Measurements from ENCODE around the gene MLN. TPM values are rescaled to one million over a fixed set of nuclear protein-coding genes. Genes with fewer than 3 reads are reported as not detected.

The MLN gene
- total RNA-seq, 4 donors from 2014 or later, result not detected

DNA sequence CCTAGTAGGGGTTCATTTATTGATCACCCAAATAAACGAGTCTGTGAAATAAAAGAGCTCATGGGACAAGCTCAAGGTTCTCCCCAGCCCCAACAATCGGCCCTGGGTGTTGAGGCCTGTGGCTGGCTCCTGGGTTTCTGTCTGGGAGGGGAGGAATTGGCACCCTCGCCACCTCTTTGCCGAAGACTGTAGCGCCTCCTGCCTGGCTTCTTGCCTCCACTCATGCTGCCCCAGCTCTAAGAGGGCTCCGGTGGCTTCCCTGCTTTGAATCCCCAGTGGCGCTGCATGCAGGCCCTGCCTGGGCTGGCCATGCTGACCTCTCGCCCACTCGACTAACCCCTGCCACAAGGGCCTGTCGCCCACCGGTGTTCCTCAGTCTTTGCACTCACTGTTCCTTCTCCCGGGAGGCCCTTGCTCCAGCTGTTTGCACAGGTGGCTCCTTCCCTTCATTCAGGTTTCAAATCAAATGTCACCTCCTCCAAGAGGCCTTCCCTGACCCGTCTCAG lies 5.4 kb downstream of the MLN start:
- TF ChIP-seq, protein P1, sequence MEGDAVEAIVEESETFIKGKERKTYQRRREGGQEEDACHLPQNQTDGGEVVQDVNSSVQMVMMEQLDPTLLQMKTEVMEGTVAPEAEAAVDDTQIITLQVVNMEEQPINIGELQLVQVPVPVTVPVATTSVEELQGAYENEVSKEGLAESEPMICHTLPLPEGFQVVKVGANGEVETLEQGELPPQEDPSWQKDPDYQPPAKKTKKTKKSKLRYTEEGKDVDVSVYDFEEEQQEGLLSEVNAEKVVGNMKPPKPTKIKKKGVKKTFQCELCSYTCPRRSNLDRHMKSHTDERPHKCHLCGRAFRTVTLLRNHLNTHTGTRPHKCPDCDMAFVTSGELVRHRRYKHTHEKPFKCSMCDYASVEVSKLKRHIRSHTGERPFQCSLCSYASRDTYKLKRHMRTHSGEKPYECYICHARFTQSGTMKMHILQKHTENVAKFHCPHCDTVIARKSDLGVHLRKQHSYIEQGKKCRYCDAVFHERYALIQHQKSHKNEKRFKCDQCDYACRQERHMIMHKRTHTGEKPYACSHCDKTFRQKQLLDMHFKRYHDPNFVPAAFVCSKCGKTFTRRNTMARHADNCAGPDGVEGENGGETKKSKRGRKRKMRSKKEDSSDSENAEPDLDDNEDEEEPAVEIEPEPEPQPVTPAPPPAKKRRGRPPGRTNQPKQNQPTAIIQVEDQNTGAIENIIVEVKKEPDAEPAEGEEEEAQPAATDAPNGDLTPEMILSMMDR (IDR thresholded peaks at IDR 0.05; ENCODE audit: low read depth), result no peak

DNA sequence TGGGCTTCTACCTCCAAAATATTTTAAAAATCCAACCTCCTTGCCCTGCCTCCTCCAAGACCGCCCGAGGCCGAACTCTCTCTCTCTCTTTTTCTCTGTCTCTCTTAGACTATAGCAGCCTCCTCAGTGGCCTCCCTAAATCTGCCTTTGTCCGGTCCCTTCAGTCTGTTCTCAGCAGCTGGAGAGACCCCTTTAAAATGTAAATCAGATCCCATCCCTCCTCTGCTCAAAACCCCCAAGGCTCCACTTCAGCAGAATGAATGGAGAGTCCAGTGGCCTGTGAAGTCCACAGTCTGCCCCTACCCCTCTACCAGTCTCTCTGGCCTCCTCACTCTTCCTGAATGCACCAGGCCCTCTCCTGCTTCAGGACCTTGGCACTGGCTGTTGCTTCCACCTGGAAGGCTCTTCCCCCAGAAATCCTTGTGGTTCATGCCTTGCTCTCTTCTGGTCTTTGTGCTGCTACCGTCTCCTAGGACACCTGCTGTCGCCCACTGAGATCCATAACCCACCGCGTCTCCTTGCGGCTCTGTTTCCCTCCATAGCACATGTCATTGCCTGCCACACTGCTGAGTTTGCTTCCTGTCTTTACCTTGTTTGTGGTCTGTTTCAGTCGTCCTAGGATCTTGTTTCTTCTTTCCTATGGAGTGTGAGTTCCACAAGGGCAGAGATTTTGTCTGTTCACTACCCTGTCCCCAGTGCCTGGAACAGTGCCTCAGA lies 6.0 kb downstream of the MLN start:
- TF ChIP-seq, protein P1 (IDR thresholded peaks at IDR 0.05; ENCODE audit: low read depth), result no peak

DNA sequence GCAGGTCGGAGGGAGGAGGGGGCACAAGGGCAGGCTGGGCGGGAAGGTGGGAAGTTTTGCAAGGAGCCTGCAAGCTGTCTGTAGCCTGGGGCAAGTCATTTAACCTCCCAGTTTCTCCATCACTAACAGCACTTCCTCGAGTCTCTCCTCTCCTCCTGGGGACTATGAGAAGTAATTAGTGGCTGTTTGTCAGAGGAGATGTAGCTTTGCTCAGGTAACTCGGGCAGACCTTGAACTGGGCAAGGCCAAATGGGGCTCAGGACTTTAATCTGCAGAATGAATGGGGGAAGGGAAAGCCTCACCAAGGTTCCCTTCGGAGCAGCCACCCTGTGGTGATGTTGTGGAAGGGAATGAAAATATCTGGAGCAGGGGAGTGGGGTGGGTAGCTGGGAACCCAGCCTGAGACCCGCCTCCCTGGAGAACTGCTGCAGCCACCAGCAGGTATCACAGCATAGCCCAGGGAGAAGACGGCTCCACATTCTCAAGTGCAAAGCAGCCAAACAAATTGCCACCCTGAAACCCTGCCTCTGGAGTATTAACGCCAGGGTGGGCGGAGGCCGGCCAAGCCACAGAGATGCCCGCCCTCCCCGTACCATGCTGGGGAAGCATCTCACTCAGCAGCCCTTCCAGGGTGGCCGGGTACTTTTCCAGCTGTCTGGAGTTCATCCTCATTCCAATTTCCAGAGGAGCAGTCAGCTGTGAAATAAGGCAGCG lies 8.7 kb downstream of the MLN start:
- TF ChIP-seq, protein P1 (IDR thresholded peaks at IDR 0.05; ENCODE audit: low read depth), result no peak

DNA sequence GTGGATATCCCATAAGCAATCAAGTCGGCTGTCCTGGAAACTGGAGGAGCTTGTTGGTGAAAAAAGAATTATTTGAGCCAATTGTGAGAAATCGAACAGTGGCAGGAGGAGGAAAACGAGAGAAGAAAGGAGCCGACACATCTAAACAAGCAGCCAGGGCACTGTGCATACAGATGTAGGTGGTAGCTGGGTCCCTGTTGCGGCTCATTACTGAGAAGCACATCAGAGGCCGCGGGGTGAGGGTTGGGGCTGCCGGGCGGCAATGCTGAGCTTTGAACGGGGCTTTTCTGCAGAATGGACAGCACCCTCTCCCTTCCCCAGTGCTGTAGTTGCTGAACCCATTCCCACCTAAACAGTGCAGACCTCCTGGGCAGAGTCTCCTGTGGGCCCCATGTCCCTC lies 10.8 kb downstream of the MLN start:
- TF ChIP-seq, protein P1 (IDR thresholded peaks at IDR 0.05; ENCODE audit: low read depth), result no peak

DNA sequence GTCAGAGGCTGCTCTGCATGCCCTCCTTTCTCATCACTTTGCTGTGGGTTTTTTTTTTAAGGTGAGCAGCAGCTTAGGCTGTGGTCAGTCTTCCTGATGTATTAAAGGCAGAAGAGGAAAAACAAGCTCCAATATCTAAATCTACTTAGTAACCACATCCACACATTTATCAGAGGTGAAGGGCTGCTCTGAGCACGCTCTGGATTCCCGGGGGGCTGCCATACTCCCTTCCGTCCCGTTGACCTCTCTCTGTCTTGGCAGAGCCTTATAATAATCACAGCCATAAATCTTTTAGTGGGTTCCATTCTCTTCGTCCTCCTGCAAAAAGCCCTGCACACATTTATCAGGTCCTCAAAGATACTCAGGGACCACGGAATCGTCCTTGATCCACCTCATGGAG lies 12.2 kb downstream of the MLN start:
- TF ChIP-seq, protein P1 (IDR thresholded peaks at IDR 0.05; ENCODE audit: low read depth), result no peak

DNA sequence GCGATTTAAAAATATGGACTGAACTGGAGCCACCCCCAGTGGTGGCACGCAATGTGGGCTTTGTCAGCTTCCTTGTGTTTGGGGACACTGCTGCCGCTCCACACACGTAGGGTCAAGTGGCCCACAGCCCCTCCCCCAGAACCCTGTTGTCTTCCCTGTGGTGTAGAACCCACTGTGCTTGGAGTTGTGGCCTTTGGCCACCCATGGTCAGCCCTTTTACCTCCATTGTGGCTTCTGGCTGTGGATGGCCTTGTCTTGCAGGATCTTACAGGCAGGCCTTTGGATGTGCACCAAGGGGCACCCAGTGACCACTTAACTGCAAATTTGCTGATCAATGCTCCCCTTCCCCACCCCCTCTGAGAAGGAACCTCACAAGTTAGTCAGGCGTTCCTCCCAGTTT lies 12.9 kb downstream of the MLN start:
- TF ChIP-seq, protein P1 (IDR thresholded peaks at IDR 0.05; ENCODE audit: low read depth), result no peak

DNA sequence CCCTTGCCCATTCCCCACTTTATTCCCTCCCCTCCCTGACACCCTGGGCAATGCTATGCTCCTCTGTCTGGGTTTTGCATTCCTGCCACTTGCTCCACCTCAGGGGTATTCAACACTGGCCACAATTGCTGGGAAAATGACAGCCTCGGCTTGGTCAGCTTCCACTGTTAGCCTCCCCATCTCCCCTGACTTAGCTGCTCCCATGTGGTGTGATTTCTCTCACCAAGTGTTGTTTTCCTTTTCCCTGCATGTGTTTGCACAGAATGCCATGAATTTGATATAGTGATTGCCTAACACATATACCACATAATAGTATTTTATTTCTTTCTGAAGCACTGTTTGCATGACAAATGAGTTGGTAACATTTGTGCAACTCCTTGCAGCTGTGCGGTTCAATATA lies 13.4 kb downstream of the MLN start:
- TF ChIP-seq, protein P1 (IDR thresholded peaks at IDR 0.05; ENCODE audit: low read depth), result no peak
